Endothelial cell of umbilical vein (primary cell): ENCODE measurements around the gene RBM20. TPM values are rescaled to one million over a fixed set of nuclear protein-coding genes. Genes with fewer than 3 reads are reported as not detected.

ENCODE experiments used
- BruUV-seq: library from RNA; stranded (reverse); fragments of 400-500 nt; replicated peaks from 2 replicates; lab custom pipeline; 2021; lab: Mats Ljungman, UMichigan
- CTCF ChIA-PET: fragments of 300-600, 350-600 bp; sonication (Branson Sonifier 250); formaldehyde crosslinking; loops from one replicate; lab custom pipeline; 2021; ENCODE audit warnings: antibody characterized with exemption, inconsistent platforms; lab: Charles Lee
- POLR2A ChIA-PET: fragments of 300-600, 350-600 bp; sonication (Branson Sonifier 250); formaldehyde crosslinking; loops from one replicate; lab custom pipeline; 2021; ENCODE audit warnings: antibody characterized with exemption, inconsistent platforms; lab: Charles Lee
- DNase-seq: peaks from one replicate; pipeline ENCODE4 v3.0.0-alpha.2; 2011; ENCODE audit warnings: low read depth, low spot score
- FAIRE-seq: peaks from 2 replicates; lab custom pipeline; 2011; peaks lifted over from hg19 to GRCh38; lab: Jason Lieb, UNC
- H2AFZ ChIP-seq: 2 replicates; pipeline ENCODE4 v1.6.0; 2012; ENCODE audit warnings: low read depth, low read length, control low read depth, inconsistent platforms
- H3K27ac ChIP-seq: 2 replicates; pipeline ENCODE4 v1.5.1; 2011; ENCODE audit warnings: low read depth, mild to moderate bottlenecking, control low read depth, low read length, moderate library complexity; ENCODE audit not compliant: insufficient read depth
- H3K27me3 ChIP-seq, 2 experiments: 2 replicates each; pipeline versions ENCODE4 v1.6.0 to v1.6.1; 2011; ENCODE audit warnings: low read length in 2 of 2, mixed read lengths in 1 of 2; ENCODE audit not compliant: control insufficient read depth in 2 of 2, insufficient read depth in 2 of 2
- H3K36me3 ChIP-seq, 2 experiments: 2 replicates in 1 of 2; 3 replicates in 1 of 2; pipeline ENCODE4 v1.5.1; 2011; ENCODE audit warnings: low read length in 2 of 2, mild to moderate bottlenecking in 1 of 2, moderate library complexity in 1 of 2; ENCODE audit not compliant: control insufficient read depth in 2 of 2, insufficient read depth in 2 of 2; ENCODE audit errors: extremely low read depth in 1 of 2
- H3K4me1 ChIP-seq: 3 replicates; pipeline ENCODE4 v1.5.1; 2011; ENCODE audit warnings: mild to moderate bottlenecking, low read length; ENCODE audit not compliant: control insufficient read depth, insufficient read depth; ENCODE audit errors: extremely low read depth
- H3K4me2 ChIP-seq: 2 replicates; pipeline ENCODE4 v1.6.1; 2011; ENCODE audit warnings: low read length, control low read depth, mixed read lengths; ENCODE audit not compliant: insufficient read depth
- H3K4me3 ChIP-seq, 3 experiments: fragments of 200-600 bp in 1 of 3; sonication (generic), shearing (Covaris generic) in 1 of 3; replicated peaks in 1 of 3; 2 replicates each; pipeline ENCODE4 v1.5.1; 2011 to 2016; ENCODE audit warnings: control low read depth in 3 of 3, low read length in 3 of 3, mild to moderate bottlenecking in 2 of 3, inconsistent platforms in 1 of 3, low read depth in 1 of 3, moderate library complexity in 1 of 3; ENCODE audit not compliant: insufficient read depth in 1 of 3
- H3K79me2 ChIP-seq: 2 replicates; pipeline ENCODE4 v1.6.0; 2012; ENCODE audit warnings: low read length, inconsistent platforms; ENCODE audit not compliant: control insufficient read depth, insufficient read depth
- H3K9ac ChIP-seq: replicated peaks from 2 replicates; pipeline ENCODE3; 2011; ENCODE audit warnings: low read length, control low read depth; ENCODE audit not compliant: insufficient read depth; ENCODE audit errors: extremely low read depth
- H3K9me1 ChIP-seq: replicated peaks from 3 replicates; pipeline ENCODE4 v1.6.0; 2011; ENCODE audit warnings: mild to moderate bottlenecking, low read length; ENCODE audit not compliant: control insufficient read depth, insufficient read depth; ENCODE audit errors: extremely low read depth
- H3K9me3 ChIP-seq: replicated peaks from 2 replicates; pipeline ENCODE4 v1.5.1; 2012; ENCODE audit warnings: low read length, inconsistent platforms; ENCODE audit not compliant: control insufficient read depth, insufficient read depth
- H4K20me1 ChIP-seq: replicated peaks from 2 replicates; pipeline ENCODE3; 2011; ENCODE audit warnings: mild to moderate bottlenecking, low read length; ENCODE audit not compliant: control insufficient read depth, insufficient read depth; ENCODE audit errors: extremely low read depth
- CTCF ChIP-seq, 2 donors: IDR thresholded peaks; 1 replicate in 1 of 2; 2 replicates in 1 of 2; pipeline ENCODE4 v1.5.1; 2011; ENCODE audit warnings: low read length in 2 of 2, mild to moderate bottlenecking in 2 of 2, moderate library complexity in 2 of 2, control low read depth in 1 of 2, inconsistent platforms in 1 of 2, low read depth in 1 of 2; ENCODE audit not compliant: insufficient read depth in 1 of 2; ENCODE audit errors: extremely low read depth in 1 of 2
- EZH2 ChIP-seq: IDR thresholded peaks from 2 replicates; pipeline ENCODE4 v1.6.1; 2012; ENCODE audit warnings: borderline replicate concordance, low read depth, mild to moderate bottlenecking, moderate library complexity, low read length, inconsistent platforms; ENCODE audit not compliant: severe bottlenecking
- FOS ChIP-seq: IDR thresholded peaks from 2 replicates; pipeline ENCODE4 v1.6.1; 2011; ENCODE audit warnings: mild to moderate bottlenecking, low read length, moderate library complexity, borderline replicate concordance; ENCODE audit not compliant: insufficient read depth
- GATA2 ChIP-seq: IDR thresholded peaks from 2 replicates; pipeline ENCODE4 v1.7.0; 2011; ENCODE audit warnings: low read depth, mild to moderate bottlenecking, moderate library complexity, mixed read lengths, low read length; ENCODE audit not compliant: insufficient read length, insufficient read depth
- JUN ChIP-seq: IDR thresholded peaks from 2 replicates; pipeline ENCODE4 v1.6.1; 2011; ENCODE audit warnings: borderline replicate concordance, low read depth; ENCODE audit not compliant: insufficient read length, insufficient read depth
- MAX ChIP-seq: IDR thresholded peaks from 2 replicates; pipeline ENCODE4 v1.6.1; 2011; ENCODE audit not compliant: insufficient read depth, insufficient read length
- MYC ChIP-seq: IDR thresholded peaks from one replicate; pipeline ENCODE4 v1.6.1; 2011; ENCODE audit warnings: mild to moderate bottlenecking, low read depth, low read length
- POLR2A ChIP-seq: IDR thresholded peaks from 2 replicates; pipeline ENCODE4 v1.6.1; 2012; ENCODE audit warnings: low read depth, mild to moderate bottlenecking, control low read depth, low read length
- POLR2AphosphoS5 ChIP-seq: IDR thresholded peaks from 2 replicates; pipeline ENCODE4 v1.6.1; 2012; ENCODE audit warnings: low read depth, mild to moderate bottlenecking, control low read depth, low read length, moderate library complexity; ENCODE audit not compliant: insufficient read depth
- dilution Hi-C: fragments of 300-500 bp; cut with MboI; formaldehyde crosslinking; loops from one replicate; pipeline ENCODE4 v1.15.0; 2019; ENCODE audit warnings: low sequenced_read_pairs; ENCODE audit not compliant: extremely low pct_ligation_motif_present
- intact Hi-C: fragments of 100-400 bp; cut with micrococcal nuclease; formaldehyde crosslinking; loops from one replicate; pipeline ENCODE4 v1.10.0; 2022
- polyA plus RNA-seq, 4 experiments: library from polyadenylated mRNA; depleted of rRNA in 3 of 4; stranded (reverse) in 3 of 4; unstranded in 1 of 4; fragments of >200 nt; gene quantifications; 2 replicates each; pipeline versions ENCODE4 v1.2.1 to v1.2.3, GENCODE V29; 2011 to 2012; ENCODE audit warnings: missing spikeins in 1 of 4
- total RNA-seq: library from RNA; stranded (reverse); gene quantifications from 2 replicates; pipeline ENCODE4 v1.2.3, GENCODE V29; 2021

RBM20 gene
- total and polyA plus RNA-seq, 2 donors (not counting 3 experiments of a cell fraction or from before 2014, with no cell fraction given): 0.04 TPM; not detected in 1

GRCh38 chr10:110613996-110614495 is 30.1 kb upstream of the RBM20 start:
- Histone ChIP-seq H3K9me3 (no peaks in the 10 kb centered on the region), H3K4me3 (no peak overlapping the region), H3K79me2 (no peaks in the 10 kb centered on the region), H3K9ac (no peak overlapping the region), H4K20me1 (no peaks in the 10 kb centered on the region), H3K27ac (no peak overlapping the region), H3K4me1 (no peaks in the 10 kb centered on the region), H3K27me3 (peaks cover 6 to 10% of the 10 kb centered on the region in 2 experiments), H2AFZ (no peak overlapping the region), H3K36me3 (no peaks in the 10 kb centered on the region), H3K9me1 (no peaks in the 10 kb centered on the region), H3K4me2 (no peak overlapping the region)
- ChIA-PET CTCF (interaction anchor here (1.7 to 4.2 kb wide), 2 partner anchors 58 to 1523 kb away, joined by 5 to 22 read pairs; no protein-coding TSS in a partner anchor), POLR2A (no interaction called here)
- TF ChIP-seq EZH2 (no peak), POLR2A (no peak), FOS (no peak), POLR2AphosphoS5 (no peak), MAX (no peak), CTCF (IDR thresholded peaks at IDR 0.05; ENCODE audit: extremely low read depth in 1 of 2, insufficient read depth in 1 of 2, low read depth in 1 of 2, low read length in 2 of 2) (no peak), JUN (no peak), MYC (no peak), GATA2 (no peak)
- BruUV-seq: no TSS peak
- intact Hi-C loops (loop anchor here (5.0 kb wide), 1 partner anchor 1523 kb away; no protein-coding TSS in a partner anchor), dilution Hi-C loops (no loop called here)
- FAIRE-seq: no peak
- no peak for DNase-seq
